NB4 (cell line): ENCODE data around the gene CMC2.

Source experiments
- CTCF ChIP-seq: IDR thresholded peaks from one replicate; pipeline ENCODE4 v1.5.1; 2012; ENCODE audit warnings: low read depth, low read length
- MAX ChIP-seq: IDR thresholded peaks from 2 replicates; pipeline ENCODE4 v1.6.1; 2011; ENCODE audit warnings: low read depth, low read length
- POLR2A ChIP-seq: IDR thresholded peaks from 2 replicates; pipeline ENCODE4 v1.6.1; 2011; ENCODE audit warnings: mild to moderate bottlenecking; ENCODE audit not compliant: insufficient read length; ENCODE audit errors: extremely low read depth

GRCh38 chr16:81003064-81003463 lies 3.6 kb downstream of the CMC2 start:
- no peak for TF ChIP-seq POLR2A
- TF ChIP-seq MAX = no peak
- TF ChIP-seq CTCF = no peak
